NCI-H510A treated with DMSO at 0.1 percent for 48 hours (cell line): Measurements from ENCODE around the gene LLPH.

Experiments used
- DNase-seq: peaks from one replicate; lab custom pipeline; 2025; lab: John Stamatoyannopoulos, UW

Gene LLPH

DNA sequence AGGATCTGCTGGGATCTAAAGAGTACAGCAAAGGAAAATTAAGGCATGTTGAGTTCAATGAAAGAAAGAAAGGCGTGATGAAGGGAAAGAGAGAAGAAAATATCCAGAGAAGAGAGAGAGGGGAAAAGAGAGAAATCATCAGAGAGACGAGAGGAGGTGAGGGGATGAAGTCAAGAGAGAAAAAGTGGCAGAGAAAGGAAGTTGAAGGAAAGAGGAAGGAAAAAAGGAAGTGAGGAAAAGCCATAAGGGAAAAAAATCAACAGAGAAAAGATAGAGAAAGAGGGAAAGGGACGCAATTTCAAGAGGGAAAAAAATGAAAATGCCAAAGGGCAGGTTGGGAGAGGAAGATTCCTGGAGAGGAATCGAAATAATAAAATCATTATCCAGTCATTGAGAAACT, 40.4 kb downstream of the LLPH start:
- no peak for DNase-seq

DNA sequence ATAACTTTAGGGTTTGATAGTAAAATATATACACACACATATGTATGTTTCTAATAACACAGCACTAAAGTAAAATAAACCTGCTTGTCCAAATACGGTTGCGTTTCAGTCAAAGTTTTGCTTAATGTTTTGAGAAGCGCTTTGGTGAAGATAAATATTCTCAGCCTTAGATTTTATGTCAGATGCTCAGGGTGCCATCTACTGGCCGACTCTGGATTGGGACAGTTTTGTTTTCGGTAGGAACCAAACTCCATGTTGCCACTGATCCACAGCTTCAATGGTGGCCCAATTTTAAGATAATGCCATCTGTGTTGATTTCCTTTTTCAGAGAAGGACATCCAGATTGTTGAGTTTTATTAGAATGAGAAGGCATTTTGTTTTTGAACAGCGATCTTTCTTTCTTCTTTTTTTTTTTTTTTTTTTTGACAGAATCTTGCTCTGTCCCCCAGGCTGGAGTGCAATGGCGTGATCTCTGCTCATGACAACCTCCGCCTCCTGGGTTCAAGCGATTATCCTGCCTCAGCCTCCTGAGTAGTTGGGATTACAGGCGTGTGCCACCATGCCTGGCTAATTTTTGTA, 43.1 kb downstream of the LLPH start:
- DNase-seq: peak; percentile 69

DNA sequence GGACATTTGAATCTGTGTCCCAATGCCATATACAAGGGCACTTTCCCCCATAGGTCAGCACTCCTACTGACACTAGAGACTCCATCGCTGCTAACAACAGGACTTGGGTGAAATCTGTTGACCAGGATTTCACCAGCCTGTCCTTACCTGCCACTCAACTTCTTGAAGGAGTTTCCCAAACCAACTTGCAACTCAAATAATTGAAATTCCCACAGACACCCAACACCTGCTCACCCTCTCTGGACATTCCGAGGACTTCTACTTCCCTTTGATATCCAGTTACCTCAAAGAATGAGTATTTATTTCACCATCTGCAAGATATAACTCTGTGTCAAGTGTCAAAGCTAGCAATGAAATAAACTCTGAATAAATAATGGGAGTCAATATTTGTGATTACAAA, 44.6 kb downstream of the LLPH start:
- no peak for DNase-seq

DNA sequence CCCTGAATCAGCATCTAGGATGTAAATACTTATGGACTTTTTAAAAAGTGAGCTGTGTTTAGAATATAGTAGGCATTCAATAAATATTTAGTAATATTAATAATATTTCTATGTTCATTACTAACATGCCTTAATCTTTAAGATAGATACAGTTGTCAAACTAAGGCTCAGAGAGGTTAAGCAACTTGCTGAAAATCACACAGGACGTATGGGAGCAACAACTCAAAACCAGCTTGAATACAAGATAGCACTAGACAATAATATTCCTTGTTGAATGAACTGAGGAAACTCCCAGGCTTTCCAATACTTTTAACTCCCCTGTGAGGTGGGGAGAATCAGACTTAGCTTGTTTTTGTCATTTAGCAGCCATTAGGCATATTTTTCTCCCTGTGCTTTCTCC, 45.3 kb downstream of the LLPH start:
- no peak for DNase-seq

DNA sequence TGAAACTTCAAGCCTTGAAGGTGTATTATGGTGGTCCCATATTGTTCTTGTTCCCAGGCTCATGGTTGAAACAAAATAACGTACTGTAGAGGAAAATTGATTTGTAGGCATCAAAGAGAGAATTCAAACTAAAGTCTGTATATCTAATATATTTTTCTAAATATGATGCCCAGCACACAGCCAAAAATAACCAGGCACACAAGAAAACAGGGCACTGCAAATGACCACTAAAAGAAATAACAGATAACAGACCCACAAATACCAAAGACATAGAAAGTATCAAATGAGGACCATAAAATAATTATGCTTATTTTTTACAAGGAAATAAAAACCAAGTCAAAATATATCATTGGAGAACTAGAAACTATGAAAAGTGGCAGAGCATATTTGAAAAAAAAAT, 46.8 kb downstream of the LLPH start:
- DNase-seq: no peak

DNA sequence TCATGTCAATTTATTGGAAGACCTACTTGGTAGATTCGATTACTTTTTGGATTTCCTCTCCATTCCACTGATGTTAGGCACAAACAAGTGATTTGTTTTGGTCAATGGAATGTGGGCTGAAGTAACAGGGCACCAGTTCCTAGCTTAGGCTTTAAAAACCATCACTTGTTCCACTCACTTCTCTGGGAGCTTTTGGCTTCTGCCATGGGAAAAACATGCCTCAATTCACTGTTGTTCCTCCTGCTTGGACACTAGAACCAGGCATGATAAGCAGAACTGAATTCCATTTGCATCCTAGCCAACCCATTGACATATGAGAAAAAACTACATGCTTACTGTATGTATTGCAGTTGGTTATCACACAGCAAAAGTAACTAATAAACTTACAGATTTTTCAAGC, 47.8 kb downstream of the LLPH start:
- no peak for DNase-seq

DNA sequence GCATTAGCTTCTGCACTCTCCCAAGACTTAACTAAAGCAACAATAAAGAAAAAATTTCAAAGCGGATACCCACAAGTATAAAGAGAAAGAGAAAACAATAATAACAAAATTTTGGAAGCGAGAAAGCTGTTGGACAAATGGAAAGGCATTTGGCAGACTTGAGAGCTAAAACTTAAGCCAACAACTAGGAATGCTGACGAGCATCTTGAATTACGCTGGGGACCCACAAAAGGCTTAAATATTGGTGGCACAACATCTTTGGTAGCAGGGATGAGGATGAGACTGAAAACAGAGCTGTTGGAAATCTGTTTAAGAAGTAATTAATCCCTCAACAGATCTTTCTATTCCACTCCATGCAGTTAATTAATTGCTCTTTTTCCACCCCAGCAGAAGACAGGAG, 49.8 kb downstream of the LLPH start:
- no peak for DNase-seq

DNA sequence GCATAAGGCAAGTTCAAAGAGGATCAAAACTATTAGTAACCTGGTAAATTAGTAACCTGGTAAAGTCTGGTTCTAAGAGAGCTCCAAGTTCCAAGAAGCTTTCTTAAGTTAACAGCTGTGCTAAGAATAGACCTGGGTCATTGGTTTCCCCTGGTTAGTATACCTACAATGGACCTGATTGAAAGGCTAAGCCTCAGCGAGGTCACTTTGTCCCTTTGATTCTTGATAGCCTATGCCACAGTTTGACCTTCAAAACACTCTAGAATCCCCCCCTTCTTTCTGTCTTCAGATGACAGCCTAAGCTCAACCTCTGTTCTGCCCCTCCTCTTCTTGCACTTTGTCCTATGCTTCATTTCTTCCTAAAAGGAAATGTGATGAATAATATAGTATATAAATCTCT, 53.0 kb downstream of the LLPH start:
- DNase-seq: no peak

DNA sequence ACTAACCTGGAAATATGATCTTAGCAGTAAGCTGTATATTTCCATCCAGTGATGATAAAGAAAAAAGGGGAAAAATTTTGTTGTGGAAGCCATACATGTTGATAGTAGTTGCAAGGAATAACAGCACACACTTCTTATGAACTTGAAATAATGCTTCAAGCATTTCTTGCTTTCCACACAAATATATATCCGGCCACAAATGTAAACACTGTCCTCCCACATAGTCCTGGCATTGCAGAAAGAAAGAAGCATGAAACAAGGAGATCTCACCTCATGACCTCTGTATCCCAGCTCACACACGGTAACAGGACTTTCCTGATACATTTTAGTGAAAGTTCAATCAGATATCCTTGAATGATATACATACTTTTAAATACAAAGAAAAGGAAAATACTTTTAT, 56.0 kb downstream of the LLPH start:
- no peak for DNase-seq

DNA sequence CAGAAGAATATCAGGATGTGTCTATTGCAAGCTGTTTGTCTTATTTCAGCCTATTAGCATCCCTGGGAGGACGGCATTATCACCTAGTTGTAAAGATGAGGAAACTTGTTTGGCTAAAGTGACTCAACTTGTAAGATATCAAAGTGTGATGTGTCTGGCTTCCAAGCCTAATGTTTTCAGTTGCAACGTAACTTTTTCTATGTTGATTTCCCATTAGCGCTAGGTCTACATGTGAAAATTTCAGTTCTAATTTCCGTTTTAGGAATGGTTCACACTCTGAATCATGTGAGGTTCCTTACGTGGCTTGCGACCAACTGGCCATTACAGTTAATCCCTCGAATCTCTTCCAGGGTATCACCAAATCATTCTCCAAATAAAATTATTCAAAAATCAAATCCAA, 58.0 kb downstream of the LLPH start:
- DNase-seq: no peak

DNA sequence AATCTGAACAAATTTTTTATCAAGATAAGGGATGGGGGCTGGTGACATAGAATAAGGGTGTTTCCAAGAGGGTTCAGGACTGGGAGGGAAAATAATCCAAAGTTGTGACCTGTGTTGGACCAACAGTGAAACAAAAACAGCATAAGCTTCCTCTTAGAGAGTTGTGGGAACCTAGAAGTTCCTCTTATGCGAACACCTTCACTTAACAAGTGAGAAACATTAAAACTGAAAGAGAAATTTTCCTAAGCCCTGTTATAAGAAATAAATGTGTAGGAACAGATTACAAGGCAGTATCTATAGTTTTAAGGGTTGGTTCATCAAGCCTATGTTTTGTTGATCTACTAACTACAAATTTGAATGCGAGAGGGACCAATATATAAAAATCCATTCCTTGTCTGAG, 58.4 kb downstream of the LLPH start:
- no peak for DNase-seq

DNA sequence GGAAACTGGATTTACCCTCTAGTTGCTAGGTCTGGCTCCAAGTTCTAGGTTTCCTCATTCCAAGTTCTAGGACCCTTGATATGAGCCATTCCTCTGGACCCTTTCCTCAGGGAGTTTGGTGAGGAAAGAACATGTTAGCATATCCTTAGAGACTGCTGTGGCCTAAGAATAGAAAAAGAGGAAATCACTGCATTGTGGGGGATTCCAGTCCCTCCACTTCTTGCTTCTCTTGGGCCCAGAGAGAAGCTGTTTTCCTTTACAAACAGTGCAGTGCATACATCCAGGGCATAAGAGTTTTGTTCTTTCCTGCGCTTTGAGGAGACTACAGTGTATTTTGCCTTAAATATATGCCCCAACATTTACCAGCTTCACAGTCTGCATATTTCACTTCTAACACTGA, 59.0 kb downstream of the LLPH start:
- DNase-seq: no peak

DNA sequence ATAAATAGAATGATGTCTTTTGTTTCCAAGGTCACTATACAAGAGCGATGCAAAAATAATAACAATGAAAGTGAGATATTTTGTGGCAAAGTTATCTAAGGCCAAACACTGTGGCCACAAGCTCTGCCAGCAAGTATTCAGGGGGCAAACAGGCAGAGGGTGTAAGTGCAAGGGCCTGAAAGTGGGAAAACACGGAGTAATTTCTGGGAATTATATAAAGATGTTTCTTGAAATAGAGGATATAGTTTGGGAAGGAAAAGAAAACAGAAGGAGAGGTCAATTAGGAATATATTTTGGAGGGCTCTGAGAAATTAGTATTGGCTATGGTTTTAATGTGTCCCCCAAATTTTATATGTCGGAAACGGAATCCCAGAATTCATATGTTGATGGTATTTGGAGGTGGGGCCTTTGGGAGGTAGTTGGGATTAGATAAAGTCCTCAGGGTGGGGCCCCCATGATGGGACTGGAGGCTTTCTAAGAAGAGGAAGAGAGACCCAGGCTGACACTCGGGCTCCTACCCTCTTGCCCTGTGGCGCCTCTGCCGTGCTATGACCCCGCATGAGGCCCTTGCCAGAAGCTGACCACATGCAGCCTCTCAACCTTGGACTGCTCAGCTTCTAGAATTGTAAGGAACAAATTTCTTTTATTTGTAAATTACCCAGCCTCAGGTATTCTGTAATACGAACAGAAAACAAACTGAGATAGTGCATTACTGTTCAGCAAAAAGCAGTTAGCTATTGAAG, 60.0 kb downstream of the LLPH start:
- DNase-seq: no peak

DNA sequence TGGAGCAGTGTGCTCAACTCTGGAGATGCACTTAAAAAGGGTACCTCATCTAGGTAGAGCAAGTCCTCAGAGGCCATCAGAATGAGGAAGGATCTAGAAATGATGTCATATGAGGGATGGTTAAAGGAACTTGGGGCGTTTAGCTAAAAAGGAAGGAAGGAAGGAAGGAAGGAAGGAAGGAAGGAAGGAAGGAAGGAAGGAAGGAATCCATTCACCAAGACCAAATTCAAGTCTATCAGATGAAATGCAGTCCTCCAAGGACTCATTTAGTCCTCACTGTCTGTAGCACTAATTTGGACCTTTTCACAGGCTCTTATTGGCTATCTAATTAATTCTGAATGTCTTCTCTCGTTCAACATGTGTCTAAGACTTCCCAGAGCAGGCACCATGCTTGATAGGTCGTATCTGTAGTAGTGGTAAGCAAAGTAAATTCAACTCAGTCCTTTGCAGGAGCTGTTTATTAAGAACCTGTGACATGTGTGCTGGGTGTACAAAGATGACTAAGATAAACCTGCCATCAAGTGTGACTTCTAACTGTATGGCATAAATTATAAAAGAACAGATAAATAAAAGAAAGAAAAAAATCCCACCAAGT, 63.5 kb downstream of the LLPH start:
- DNase-seq: no peak
